ENCODE measurements around the gene RFLNA. TPM values are rescaled to one million over a fixed set of nuclear protein-coding genes. Genes with fewer than 3 reads are reported as not detected.
"Not testable (repeated sequence)": the region's sequence is repeated elsewhere in the genome, so short reads cannot be mapped to it uniquely, and the experiment has no call there.

Gene RFLNA
- total RNA-seq, 1 donor from 2014 or later = not detected

DNA sequence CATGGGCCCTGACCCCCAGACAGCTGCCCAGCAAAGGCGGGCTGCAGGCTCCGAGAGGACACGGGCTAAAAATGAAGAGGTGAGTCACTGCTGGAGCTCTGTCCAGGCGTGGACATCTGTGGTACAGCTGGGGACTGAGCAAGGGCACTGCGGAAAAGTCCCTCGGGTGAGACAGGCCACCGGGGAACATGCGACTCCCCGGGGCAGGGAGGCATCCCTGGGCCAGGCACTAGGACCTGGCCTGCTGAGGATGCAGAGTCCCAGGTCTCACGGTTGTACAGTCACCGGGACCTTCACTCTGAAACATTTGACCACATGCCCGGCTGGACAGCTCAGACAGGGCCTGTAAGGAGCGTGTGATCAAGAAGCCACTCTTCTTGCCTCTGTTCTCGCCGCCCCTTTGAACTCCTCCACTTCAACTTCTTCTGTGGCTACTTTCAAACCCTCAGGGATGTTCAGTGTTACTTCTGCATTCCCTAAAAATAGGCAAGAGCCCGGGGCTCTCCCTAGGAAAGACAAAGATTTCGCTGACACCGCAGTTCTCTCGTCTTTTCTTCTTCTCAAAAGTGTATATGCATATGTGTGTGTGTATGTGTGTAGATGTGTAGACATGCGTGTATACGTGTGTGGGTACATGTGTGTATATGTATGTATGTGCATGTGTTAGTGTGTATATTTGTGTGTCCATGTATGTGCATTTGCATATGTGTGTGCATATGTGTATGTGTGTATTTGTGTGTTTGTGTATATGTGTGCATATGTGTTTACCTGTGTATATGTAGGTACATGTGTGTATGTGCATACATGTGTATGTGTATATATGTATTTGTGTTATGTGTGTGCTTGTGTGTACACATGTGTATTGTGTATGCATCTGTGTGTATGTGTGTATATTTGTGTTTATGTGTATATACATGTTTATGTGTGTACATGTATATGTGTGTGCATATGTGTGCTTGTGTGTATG, 5.0 kb upstream of the RFLNA start:
- peaks cover 18% of the 10 kb centered on the region for H3K27me3 Mint-ChIP-seq (ENCODE audit: low read depth)
- no peaks in the 10 kb centered on the region for H3K36me3 Mint-ChIP-seq (ENCODE audit: low read depth)
- H3K9me3 Mint-ChIP-seq = peaks cover 10% of the 10 kb centered on the region
- no peaks in the 10 kb centered on the region for H3K4me1 Mint-ChIP-seq (ENCODE audit: low read depth)
- no peak overlapping the region for H3K27ac Mint-ChIP-seq
- intact Hi-C loops (cut with micrococcal nuclease) = no loop called here
- no peak for DNase-seq (ENCODE audit: low spot score)
- H3K4me3 Mint-ChIP-seq (ENCODE audit: low read depth) = no peak overlapping the region

DNA sequence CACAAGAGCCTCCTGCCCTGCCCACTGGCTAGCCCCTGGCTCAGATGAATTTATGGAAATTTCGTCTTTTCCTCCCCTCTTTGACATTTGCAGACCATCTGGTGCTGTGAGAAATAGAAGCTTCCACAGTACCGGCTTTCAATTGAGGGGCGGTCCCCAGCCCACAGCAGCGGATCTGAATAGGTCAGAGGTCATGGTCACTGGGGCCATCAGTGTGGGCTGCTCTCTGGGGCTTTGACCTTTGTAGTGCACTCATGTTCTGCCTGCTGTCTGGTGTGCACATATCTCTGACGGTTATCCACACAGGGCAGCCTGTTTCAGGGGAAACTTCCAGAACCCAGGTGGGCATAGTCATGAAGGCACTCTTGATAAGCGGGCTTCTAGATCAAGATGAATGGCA, 2.5 kb upstream of the RFLNA start:
- no peak overlapping the region for H3K4me3 Mint-ChIP-seq (ENCODE audit: low read depth)

DNA sequence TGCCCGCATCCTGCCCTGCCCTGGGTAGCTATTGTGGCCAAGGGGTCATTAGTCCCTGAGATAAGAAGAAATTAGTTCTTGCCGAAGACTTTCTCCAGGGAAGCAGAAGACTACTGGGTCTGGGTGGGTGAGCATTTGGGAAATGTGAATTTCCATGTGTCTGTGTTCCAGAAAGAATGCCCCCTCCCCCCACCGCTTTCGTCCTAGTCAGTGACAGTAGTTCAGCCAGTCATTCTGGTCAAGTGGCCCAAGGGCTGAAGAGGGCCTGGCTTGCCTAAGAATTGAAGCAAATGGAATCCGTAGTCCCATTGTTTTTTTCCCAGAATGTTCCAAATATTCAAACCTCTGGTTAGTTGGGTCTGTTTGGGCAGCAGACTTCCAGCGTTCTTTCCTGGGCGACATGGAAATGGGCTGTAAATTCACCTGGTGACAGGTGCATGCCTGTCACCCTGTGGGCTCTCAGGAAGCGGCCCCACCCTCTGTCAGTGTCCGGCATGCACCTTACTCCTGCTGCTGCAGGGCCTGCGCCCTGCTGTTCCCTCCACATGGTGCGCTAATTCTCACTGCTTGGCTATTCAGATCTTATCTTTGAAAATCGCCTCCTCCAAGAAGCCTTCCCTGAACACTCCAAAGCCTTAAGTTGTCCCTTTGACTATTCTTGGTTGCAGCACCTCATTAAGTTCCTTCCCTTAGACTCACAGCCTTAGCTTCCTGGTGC, 1.4 kb upstream of the RFLNA start:
- H3K36me3 Mint-ChIP-seq (ENCODE audit: low read depth) = no peaks in the 10 kb centered on the region
- no peak for DNase-seq (ENCODE audit: low spot score)
- intact Hi-C loops (cut with micrococcal nuclease) = no loop called here
- peaks cover 31% of the 10 kb centered on the region for H3K27me3 Mint-ChIP-seq (ENCODE audit: low read depth)
- no peak overlapping the region for H3K27ac Mint-ChIP-seq
- no peaks in the 10 kb centered on the region for H3K4me1 Mint-ChIP-seq (ENCODE audit: low read depth)
- no peak overlapping the region for H3K4me3 Mint-ChIP-seq (ENCODE audit: low read depth)
- H3K9me3 Mint-ChIP-seq = no peaks in the 10 kb centered on the region

More for the DNA sequence above, 2.5 kb upstream of the RFLNA start:
- Mint-ChIP-seq H3K4me1 (ENCODE audit: low read depth) (no peaks in the 10 kb centered on the region), H3K27ac (no peak overlapping the region), H3K9me3 (no peaks in the 10 kb centered on the region), H3K36me3 (ENCODE audit: low read depth) (no peaks in the 10 kb centered on the region), H3K27me3 (ENCODE audit: low read depth) (peaks cover 30% of the 10 kb centered on the region)
- DNase-seq (ENCODE audit: low spot score) = no peak
- intact Hi-C loops (cut with micrococcal nuclease) = no loop called here

DNA sequence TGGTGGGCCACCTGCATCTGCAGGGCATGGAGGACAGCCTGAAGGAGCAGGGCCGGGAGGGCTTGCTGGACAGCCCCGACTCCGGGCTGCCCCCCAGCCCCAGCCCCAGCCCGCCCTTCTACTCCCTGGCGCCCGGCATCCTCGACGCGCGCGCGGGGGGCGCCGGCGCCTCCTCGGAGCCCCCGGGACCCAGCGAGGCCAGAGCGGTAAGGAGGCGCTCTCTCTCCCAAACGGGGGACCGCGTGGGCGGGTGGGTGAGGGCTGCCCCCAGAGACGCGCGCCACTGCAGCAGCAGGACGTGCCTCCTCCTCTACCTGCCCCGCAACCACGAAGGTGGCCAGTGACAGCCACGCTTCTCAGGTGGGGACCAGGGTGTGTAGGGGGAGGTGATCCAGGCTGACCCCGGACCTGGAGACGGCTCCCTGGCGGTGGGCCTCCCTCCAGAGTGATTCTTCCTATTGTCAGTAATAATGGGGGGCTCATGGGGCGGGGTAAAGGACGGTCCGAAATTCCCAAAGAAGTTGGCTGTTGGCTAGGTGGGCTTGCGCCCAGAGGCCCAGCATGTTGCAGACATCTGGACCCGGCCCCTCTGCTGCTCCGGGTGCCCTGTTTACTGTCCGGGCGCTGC, 652 bp downstream of the RFLNA start:
- Mint-ChIP-seq H3K36me3 (ENCODE audit: low read depth) (no peaks in the 10 kb centered on the region), H3K27ac (no peak overlapping the region), H3K4me3 (ENCODE audit: low read depth) (no peak overlapping the region), H3K9me3 (no peaks in the 10 kb centered on the region), H3K27me3 (ENCODE audit: low read depth) (peaks cover 29% of the 10 kb centered on the region), H3K4me1 (ENCODE audit: low read depth) (no peaks in the 10 kb centered on the region)
- intact Hi-C loops (cut with micrococcal nuclease) = no loop called here
- DNase-seq (ENCODE audit: low spot score) = no peak

GRCh38 chr12:124296295-124296915, 1.5 kb downstream of the RFLNA start:
- H3K4me3 Mint-ChIP-seq (ENCODE audit: low read depth) = no peak overlapping the region
- intact Hi-C loops (cut with micrococcal nuclease) = no loop called here
- no peaks in the 10 kb centered on the region for H3K36me3 Mint-ChIP-seq (ENCODE audit: low read depth)
- no peaks in the 10 kb centered on the region for H3K4me1 Mint-ChIP-seq (ENCODE audit: low read depth)
- H3K9me3 Mint-ChIP-seq = no peaks in the 10 kb centered on the region
- H3K27ac Mint-ChIP-seq = no peak overlapping the region
- peaks cover 29% of the 10 kb centered on the region for H3K27me3 Mint-ChIP-seq (ENCODE audit: low read depth)
- no peak for DNase-seq (ENCODE audit: low spot score)

GRCh38 chr12:124296916-124297351, 2.0 kb downstream of the RFLNA start:
- Mint-ChIP-seq H3K36me3 (ENCODE audit: low read depth) (no peaks in the 10 kb centered on the region), H3K27ac (no peak overlapping the region), H3K4me1 (ENCODE audit: low read depth) (no peaks in the 10 kb centered on the region), H3K4me3 (ENCODE audit: low read depth) (no peak overlapping the region), H3K27me3 (ENCODE audit: low read depth) (peaks cover 29% of the 10 kb centered on the region), H3K9me3 (no peaks in the 10 kb centered on the region)
- intact Hi-C loops (cut with micrococcal nuclease) = no loop called here
- DNase-seq (ENCODE audit: low spot score) = no peak

DNA sequence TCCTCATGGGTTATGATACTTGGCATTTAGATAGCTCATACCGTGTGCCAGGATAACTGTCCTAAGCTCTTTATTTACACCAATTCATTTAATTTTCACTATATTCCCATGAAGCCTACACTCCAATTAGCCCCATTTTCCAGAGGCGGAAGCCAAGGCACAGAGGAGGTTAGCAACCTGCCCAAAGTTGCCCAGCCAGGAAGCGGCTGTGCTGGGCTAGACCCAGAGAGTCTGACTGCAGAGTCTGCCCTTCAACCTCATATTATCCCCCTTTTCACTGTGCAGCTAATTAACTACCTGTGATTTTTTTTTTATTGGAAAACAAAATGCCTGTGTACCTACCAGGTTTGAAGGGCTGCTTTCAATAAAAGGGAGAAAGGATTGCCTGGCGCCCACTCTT, 2.5 kb downstream of the RFLNA start:
- DNase-seq (ENCODE audit: low spot score) = no peak
- H3K36me3 Mint-ChIP-seq (ENCODE audit: low read depth) = no peaks in the 10 kb centered on the region
- H3K4me1 Mint-ChIP-seq (ENCODE audit: low read depth) = no peaks in the 10 kb centered on the region
- H3K27me3 Mint-ChIP-seq (ENCODE audit: low read depth) = peaks cover 29% of the 10 kb centered on the region
- H3K4me3 Mint-ChIP-seq (ENCODE audit: low read depth) = no peak overlapping the region
- no peak overlapping the region for H3K27ac Mint-ChIP-seq
- intact Hi-C loops (cut with micrococcal nuclease) = no loop called here
- H3K9me3 Mint-ChIP-seq = no peaks in the 10 kb centered on the region

DNA sequence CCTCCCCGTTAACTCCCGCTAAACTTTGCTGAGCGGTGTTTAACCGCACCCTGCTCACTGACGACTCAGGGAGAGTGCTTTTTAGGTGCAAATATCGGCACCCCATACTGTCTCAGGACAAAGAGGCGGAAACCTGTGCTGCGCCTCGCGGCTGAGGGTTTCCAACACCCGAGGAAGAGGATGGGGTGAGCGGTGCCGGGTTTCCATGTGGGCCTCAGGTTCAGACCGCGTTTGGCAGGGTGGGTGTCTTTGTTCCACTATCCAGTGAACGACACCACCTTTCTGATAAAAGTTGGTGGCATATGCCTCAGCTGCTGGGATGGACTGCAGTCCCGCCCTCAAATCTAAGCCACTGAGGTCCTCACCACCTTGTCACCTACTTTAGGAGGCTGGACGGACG, 3.0 kb downstream of the RFLNA start:
- intact Hi-C loops (cut with micrococcal nuclease) = no loop called here
- Mint-ChIP-seq H3K27ac (no peak overlapping the region), H3K27me3 (ENCODE audit: low read depth) (peaks cover 27% of the 10 kb centered on the region), H3K36me3 (ENCODE audit: low read depth) (no peaks in the 10 kb centered on the region), H3K9me3 (no peaks in the 10 kb centered on the region), H3K4me1 (ENCODE audit: low read depth) (no peaks in the 10 kb centered on the region), H3K4me3 (ENCODE audit: low read depth) (no peak overlapping the region)
- DNase-seq (ENCODE audit: low spot score) = no peak

- no peaks in the 10 kb centered on the region for H3K36me3 Mint-ChIP-seq (ENCODE audit: low read depth)
- H3K4me3 Mint-ChIP-seq (ENCODE audit: low read depth) = no peak overlapping the region
- no peaks in the 10 kb centered on the region for H3K4me1 Mint-ChIP-seq (ENCODE audit: low read depth)
- DNase-seq (ENCODE audit: low spot score) = no peak
- H3K9me3 Mint-ChIP-seq = no peaks in the 10 kb centered on the region
- H3K27me3 Mint-ChIP-seq (ENCODE audit: low read depth) = peaks cover 24% of the 10 kb centered on the region
- intact Hi-C loops (cut with micrococcal nuclease) = no loop called here
- no peak overlapping the region for H3K27ac Mint-ChIP-seq
These were observed 4.0 kb downstream of the RFLNA start for GRCh38 chr12:124298685-124299410.

GRCh38 chr12:124299628-124300388, 4.9 kb downstream of the RFLNA start:
- Mint-ChIP-seq H3K36me3 (ENCODE audit: low read depth) (no peaks in the 10 kb centered on the region), H3K4me1 (ENCODE audit: low read depth) (no peaks in the 10 kb centered on the region), H3K9me3 (no peaks in the 10 kb centered on the region), H3K4me3 (ENCODE audit: low read depth) (no peak overlapping the region), H3K27ac (no peak overlapping the region), H3K27me3 (ENCODE audit: low read depth) (peaks cover 15% of the 10 kb centered on the region)
- intact Hi-C loops (cut with micrococcal nuclease) = no loop called here
- DNase-seq (ENCODE audit: low spot score) = no peak

- peaks cover 15% of the 10 kb centered on the region for H3K27me3 Mint-ChIP-seq (ENCODE audit: low read depth)
- H3K27ac Mint-ChIP-seq; intact Hi-C loops (cut with micrococcal nuclease); H3K9me3 Mint-ChIP-seq; DNase-seq (ENCODE audit: low spot score); H3K4me3 Mint-ChIP-seq (ENCODE audit: low read depth); H3K4me1 Mint-ChIP-seq (ENCODE audit: low read depth); H3K36me3 Mint-ChIP-seq (ENCODE audit: low read depth): not testable (repeated sequence)
These were observed 5.8 kb downstream of the RFLNA start for GRCh38 chr12:124300657-124301056.

Measured in activated T-helper 2 cell treated with anti-CD3 and anti-CD28 coated beads, Interferon-gamma antibody, Interleukin-2, Interleukin-4, amounts not matched to agents 10 μg/mL and 5 μg/mL and 100 μg/mL, durations not matched to agents 14 hours and 24 hours and 36 hours (primary cell).